Activated T-helper 1 cell treated with anti-CD3 and anti-CD28 coated beads, Interleukin-12 subunit alpha, Interleukin-12 subunit beta, Interleukin-2, Interleukin-4 antibody, amounts not matched to agents 30 ng/mL and 10 ng/mL and 1 ng/mL, durations not matched to agents 14 hours and 24 hours and 36 hours (primary cell): ENCODE data around the gene FRYL. TPM values are rescaled to one million over a fixed set of nuclear protein-coding genes. Genes with fewer than 3 reads are reported as not detected.

ENCODE experiments used
- DNase-seq: peaks from one replicate; pipeline ENCODE4 v3.0.0; 2021; ENCODE audit warnings: low spot score
- H3K27ac Mint-ChIP-seq: one replicate; pipeline ENCODE4 v1.8.0; 2021; ENCODE audit warnings: mild to moderate bottlenecking, mixed read lengths
- H3K27me3 Mint-ChIP-seq: one replicate; pipeline ENCODE4 v1.8.0; 2022; ENCODE audit warnings: mild to moderate bottlenecking, moderate library complexity, mixed read lengths; ENCODE audit not compliant: insufficient read depth
- H3K36me3 Mint-ChIP-seq: one replicate; pipeline ENCODE4 v1.8.0; 2021; ENCODE audit warnings: low read depth, mixed read lengths
- H3K4me1 Mint-ChIP-seq: one replicate; pipeline ENCODE4 v1.8.0; 2021; ENCODE audit warnings: low read depth, mixed read lengths
- H3K4me3 Mint-ChIP-seq: one replicate; pipeline ENCODE4 v1.8.0; 2021; ENCODE audit warnings: mild to moderate bottlenecking, moderate library complexity, mixed read lengths
- H3K9me3 Mint-ChIP-seq: one replicate; pipeline ENCODE4 v1.8.0; 2021; ENCODE audit warnings: mixed read lengths
- intact Hi-C: fragments of 100-400 bp; cut with micrococcal nuclease; formaldehyde crosslinking; loops from one replicate; pipeline ENCODE4 v1.15.1; 2024
- total RNA-seq: library from RNA; stranded (reverse); gene quantifications from 2 replicates; pipeline ENCODE4 v1.2.3, GENCODE V29; 2022

FRYL gene
- total RNA-seq, 1 donor from 2014 or later: 80.0 TPM

DNA sequence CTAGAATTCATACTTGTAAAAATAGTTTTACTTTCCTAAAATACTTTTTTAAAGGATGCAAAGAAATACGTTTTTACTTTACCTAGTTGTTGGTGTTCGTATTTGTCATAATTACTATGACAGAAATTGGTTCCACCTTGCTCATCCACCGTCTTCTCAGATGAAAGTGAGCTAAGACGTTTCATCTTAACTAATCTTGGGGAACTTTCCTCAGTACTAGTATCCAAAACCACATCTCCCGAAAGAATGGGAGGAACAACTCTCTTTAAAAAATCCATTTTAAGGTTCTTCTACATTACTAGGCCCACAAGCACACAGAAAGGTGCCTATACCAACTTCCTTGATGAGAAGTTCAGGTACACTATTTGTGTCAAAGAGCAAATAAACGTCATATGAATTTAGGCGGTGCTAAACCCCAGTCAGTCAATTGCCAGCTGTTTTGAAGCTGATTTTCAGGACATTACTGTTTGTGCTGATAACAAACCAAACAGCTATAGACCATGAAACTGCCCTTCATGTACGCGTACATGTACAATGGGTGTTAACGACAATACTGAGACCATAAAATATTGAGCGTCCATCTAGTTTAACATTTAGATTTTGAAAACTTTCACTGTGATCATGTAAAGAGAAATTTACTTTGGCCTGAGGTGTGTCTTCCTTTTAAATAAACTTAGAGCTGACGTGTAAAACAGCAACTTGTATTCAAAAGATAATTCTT, 99.1 kb downstream of the FRYL start:
- DNase-seq: no peak
- peaks cover 36% of the 10 kb centered on the region for H3K4me1 Mint-ChIP-seq
- H3K4me3 Mint-ChIP-seq: no peak overlapping the region
- H3K36me3 Mint-ChIP-seq: peaks cover 15% of the 10 kb centered on the region
- H3K27me3 Mint-ChIP-seq: no peaks in the 10 kb centered on the region
- no peaks in the 10 kb centered on the region for H3K9me3 Mint-ChIP-seq
- intact Hi-C loops: loop anchor here (1.0 to 5.0 kb wide), 3 partner anchors 61 to 226 kb away; partner anchors contain the start of gene OCIAD2
- no peak overlapping the region for H3K27ac Mint-ChIP-seq

- no peaks in the 10 kb centered on the region for H3K27me3 Mint-ChIP-seq
- no peak for DNase-seq
- no peak overlapping the region for H3K27ac Mint-ChIP-seq
- H3K4me1 Mint-ChIP-seq: peaks cover 4% of the 10 kb centered on the region
- H3K36me3 Mint-ChIP-seq: peaks cover 16% of the 10 kb centered on the region
- intact Hi-C loops: loop anchor here (10.0 kb wide), 1 partner anchor 629 kb away; no protein-coding TSS in a partner anchor
- peaks cover 8% of the 10 kb centered on the region for H3K9me3 Mint-ChIP-seq
- no peak overlapping the region for H3K4me3 Mint-ChIP-seq
These were observed 106.5 kb downstream of the FRYL start for GRCh38 chr4:48673537-48673936.

DNA sequence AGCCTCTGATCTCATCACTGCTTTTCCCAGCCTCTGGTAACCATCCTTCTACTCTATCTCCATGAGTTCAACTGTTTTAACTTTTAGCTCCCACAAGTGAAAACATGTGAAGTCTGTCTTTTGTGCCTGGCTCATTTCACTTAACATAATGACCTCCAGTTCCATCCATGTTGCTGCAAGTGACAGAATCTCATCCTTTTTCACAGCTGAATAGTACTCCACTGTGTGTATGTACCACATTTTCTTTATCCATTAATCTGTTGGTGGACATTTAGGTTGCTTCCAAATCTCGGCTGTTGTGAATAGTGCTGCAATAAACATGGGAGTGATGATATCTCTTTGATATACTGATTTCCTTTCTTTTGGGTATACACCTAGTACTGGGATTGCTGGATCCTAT, 109.5 kb downstream of the FRYL start:
- Mint-ChIP-seq H3K4me1 (peaks cover 14% of the 10 kb centered on the region), H3K4me3 (no peak overlapping the region), H3K9me3 (peaks cover 8% of the 10 kb centered on the region), H3K36me3 (peaks cover 12% of the 10 kb centered on the region), H3K27ac (no peak overlapping the region), H3K27me3 (no peaks in the 10 kb centered on the region)
- intact Hi-C loops: loop anchor here (10.0 kb wide), 1 partner anchor 626 kb away; no protein-coding TSS in a partner anchor
- DNase-seq: no peak

DNA sequence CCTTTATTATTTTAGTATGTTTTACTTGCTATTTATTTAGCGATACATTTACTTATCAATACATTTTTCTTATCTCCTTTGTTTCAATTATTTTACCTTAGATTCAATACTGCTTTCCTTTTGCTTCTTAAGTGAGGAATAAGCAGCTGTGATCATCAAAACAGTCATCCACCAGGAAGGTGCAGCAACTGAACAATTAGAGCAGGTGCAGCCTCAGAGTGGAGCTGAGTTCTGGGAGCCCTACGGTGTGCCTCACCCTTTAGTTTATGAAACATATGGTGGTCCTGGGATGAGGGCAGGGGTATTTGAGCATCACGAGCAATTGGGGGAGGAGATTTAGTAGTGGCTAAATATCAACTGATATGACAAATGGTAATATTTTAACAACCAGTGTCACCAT, 111.0 kb downstream of the FRYL start:
- Mint-ChIP-seq H3K4me3 (no peak overlapping the region), H3K36me3 (peaks cover 10% of the 10 kb centered on the region), H3K27ac (no peak overlapping the region), H3K4me1 (peaks cover 17% of the 10 kb centered on the region), H3K27me3 (no peaks in the 10 kb centered on the region), H3K9me3 (peaks cover 8% of the 10 kb centered on the region)
- DNase-seq: no peak
- intact Hi-C loops: no loop called here

- intact Hi-C loops: no loop called here
- H3K4me3 Mint-ChIP-seq: no peak overlapping the region
These were observed 111.6 kb downstream of the FRYL start for GRCh38 chr4:48668254-48669017.

GRCh38 chr4:48667148-48667547, 112.9 kb downstream of the FRYL start:
- H3K36me3 Mint-ChIP-seq: peaks cover 7% of the 10 kb centered on the region
- intact Hi-C loops: no loop called here
- peaks cover 8% of the 10 kb centered on the region for H3K9me3 Mint-ChIP-seq
- no peak overlapping the region for H3K27ac Mint-ChIP-seq
- H3K4me3 Mint-ChIP-seq: no peak overlapping the region
- DNase-seq: no peak
- H3K4me1 Mint-ChIP-seq: peaks cover 12% of the 10 kb centered on the region
- H3K27me3 Mint-ChIP-seq: no peaks in the 10 kb centered on the region

More at GRCh38 chr4:48668254-48669017, 111.6 kb downstream of the FRYL start:
- DNase-seq: no peak
- Mint-ChIP-seq H3K9me3 (peaks cover 8% of the 10 kb centered on the region), H3K27me3 (no peaks in the 10 kb centered on the region), H3K4me1 (peaks cover 17% of the 10 kb centered on the region), H3K27ac (no peak overlapping the region), H3K36me3 (peaks cover 9% of the 10 kb centered on the region)

DNA sequence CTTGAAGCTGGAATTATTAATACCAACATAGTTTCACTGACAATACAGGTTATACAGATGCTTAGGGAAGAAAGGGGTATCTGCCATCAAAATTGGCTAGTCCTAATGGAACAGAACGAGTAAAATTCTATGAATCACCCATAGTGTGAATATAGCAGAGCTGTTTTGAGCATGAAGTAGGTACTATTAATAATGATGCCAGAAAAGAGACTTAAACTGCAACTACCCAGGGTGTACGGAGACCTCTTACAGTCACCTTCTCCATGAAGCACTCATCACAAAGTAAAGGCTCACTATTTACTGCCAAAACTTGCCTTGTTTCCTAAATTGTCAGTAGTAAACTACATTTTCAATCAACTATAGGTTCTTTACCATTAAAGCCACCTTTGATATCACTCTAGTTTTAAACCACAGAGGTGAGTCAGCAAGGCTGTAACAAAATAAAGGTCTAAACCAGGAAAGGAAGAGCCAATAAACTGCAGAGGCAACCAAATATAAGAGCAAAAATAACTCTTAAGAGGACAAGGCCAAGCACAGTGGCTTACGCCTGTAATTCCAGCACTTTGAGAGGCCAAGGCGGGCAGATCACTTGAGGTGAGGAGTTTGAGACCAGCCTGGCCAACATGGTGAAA, 114.4 kb downstream of the FRYL start:
- DNase-seq: no peak
- Mint-ChIP-seq H3K9me3 (peaks cover 8% of the 10 kb centered on the region), H3K27me3 (no peaks in the 10 kb centered on the region), H3K27ac (no peak overlapping the region), H3K4me3 (no peak overlapping the region), H3K4me1 (peaks cover 22% of the 10 kb centered on the region), H3K36me3 (peaks cover 7% of the 10 kb centered on the region)
- intact Hi-C loops: no loop called here

DNA sequence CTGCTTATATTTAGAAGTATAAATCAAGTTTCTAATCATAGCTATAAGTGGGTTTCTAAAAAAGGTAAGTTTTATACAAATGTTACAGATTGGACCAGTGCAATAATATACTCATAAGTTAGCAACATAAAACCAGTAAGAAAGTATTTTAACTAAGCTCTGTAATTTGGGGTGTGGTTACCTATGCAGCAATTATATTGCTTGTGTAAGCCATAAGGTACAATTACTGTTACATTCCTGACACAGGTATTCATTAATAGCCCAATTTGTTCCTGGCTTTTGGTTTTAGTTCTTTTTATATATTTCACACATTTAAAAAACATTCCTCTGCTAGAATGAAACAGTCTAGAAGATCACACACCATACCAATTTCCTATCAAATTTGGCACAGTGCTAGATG, 115.1 kb downstream of the FRYL start:
- no peak for DNase-seq
- no peak overlapping the region for H3K27ac Mint-ChIP-seq
- H3K4me3 Mint-ChIP-seq: no peak overlapping the region
- peaks cover 5% of the 10 kb centered on the region for H3K36me3 Mint-ChIP-seq
- H3K27me3 Mint-ChIP-seq: no peaks in the 10 kb centered on the region
- peaks cover 25% of the 10 kb centered on the region for H3K4me1 Mint-ChIP-seq
- peaks cover 5% of the 10 kb centered on the region for H3K9me3 Mint-ChIP-seq
- intact Hi-C loops: no loop called here

DNA sequence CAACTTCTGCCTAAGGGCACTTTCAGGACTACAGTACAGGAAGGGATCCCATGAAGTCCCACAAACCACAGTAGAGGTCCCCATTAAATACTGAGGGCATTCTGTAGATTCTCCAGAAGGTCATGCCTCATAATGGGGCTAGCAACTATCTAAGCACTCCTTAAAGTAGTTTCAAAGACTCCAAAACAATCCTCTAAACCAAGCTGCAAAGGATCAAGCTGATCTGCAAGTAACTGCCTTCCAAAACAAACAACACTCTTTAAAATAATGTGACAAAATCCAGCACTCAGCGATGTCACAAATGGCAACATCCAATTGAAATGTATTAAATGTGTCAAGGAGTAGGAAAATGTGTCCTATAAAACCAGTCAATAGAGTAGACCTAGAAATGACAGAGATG, 118.7 kb downstream of the FRYL start:
- no peak overlapping the region for H3K27ac Mint-ChIP-seq

GRCh38 chr4:48660347-48660746, 119.7 kb downstream of the FRYL start:
- peaks cover 5% of the 10 kb centered on the region for H3K9me3 Mint-ChIP-seq
- H3K4me3 Mint-ChIP-seq: no peak overlapping the region
- peaks cover 15% of the 10 kb centered on the region for H3K4me1 Mint-ChIP-seq
- intact Hi-C loops: no loop called here
- peaks cover 9% of the 10 kb centered on the region for H3K36me3 Mint-ChIP-seq
- DNase-seq: no peak
- H3K27me3 Mint-ChIP-seq: no peaks in the 10 kb centered on the region
- no peak overlapping the region for H3K27ac Mint-ChIP-seq

More for the DNA sequence above, 118.7 kb downstream of the FRYL start:
- H3K9me3 Mint-ChIP-seq: peaks cover 5% of the 10 kb centered on the region
- H3K4me3 Mint-ChIP-seq: no peak overlapping the region
- H3K27me3 Mint-ChIP-seq: no peaks in the 10 kb centered on the region
- peaks cover 21% of the 10 kb centered on the region for H3K4me1 Mint-ChIP-seq
- H3K36me3 Mint-ChIP-seq: peaks cover 9% of the 10 kb centered on the region
- intact Hi-C loops: no loop called here
- DNase-seq: no peak

DNA sequence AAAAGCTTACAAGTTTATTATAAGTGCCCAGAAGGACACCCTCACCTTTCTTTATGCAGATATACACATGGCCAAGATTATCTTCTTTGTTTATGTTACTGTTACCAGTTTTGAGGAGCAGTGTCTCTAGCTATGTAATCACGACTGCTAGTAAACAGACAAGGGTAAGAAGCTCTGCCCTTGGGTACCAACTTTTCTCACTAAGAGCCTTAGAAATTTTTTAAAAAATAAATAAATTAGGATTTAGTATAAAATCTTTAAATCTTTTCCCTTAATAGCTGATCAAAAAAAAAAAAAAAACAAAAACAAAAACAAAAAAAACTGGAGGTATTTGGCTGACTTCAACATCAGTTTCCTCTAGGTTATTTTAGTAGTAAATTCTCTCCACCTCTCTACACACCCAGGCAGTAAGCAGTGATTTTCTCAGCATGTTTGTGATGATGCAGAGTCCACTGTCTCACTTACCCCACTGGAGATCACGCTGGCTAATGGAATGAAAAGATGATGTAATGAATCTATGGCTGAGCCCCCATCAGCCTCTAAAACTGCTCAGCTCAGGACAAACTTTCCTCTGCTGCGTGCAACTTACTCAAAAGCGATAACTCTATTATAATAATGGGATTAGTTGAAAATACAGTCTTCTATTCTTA, 125.9 kb downstream of the FRYL start:
- no peak for DNase-seq
- intact Hi-C loops: no loop called here
- no peaks in the 10 kb centered on the region for H3K27me3 Mint-ChIP-seq
- H3K4me1 Mint-ChIP-seq: peaks cover 44% of the 10 kb centered on the region
- peaks cover 14% of the 10 kb centered on the region for H3K36me3 Mint-ChIP-seq
- no peaks in the 10 kb centered on the region for H3K9me3 Mint-ChIP-seq
- H3K27ac Mint-ChIP-seq: no peak overlapping the region
- peak overlapping the region; percentile 15 for H3K4me3 Mint-ChIP-seq

- H3K36me3 Mint-ChIP-seq: peaks cover 14% of the 10 kb centered on the region
- H3K27ac Mint-ChIP-seq: no peak overlapping the region
- peaks cover 44% of the 10 kb centered on the region for H3K4me1 Mint-ChIP-seq
- no peaks in the 10 kb centered on the region for H3K27me3 Mint-ChIP-seq
- H3K4me3 Mint-ChIP-seq: peak overlapping the region; percentile 15
- no peaks in the 10 kb centered on the region for H3K9me3 Mint-ChIP-seq
- intact Hi-C loops: no loop called here
- DNase-seq: no peak
These were observed 126.7 kb downstream of the FRYL start for GRCh38 chr4:48653217-48654014.
